B cell (primary cell): Measurements from ENCODE around the gene TCF7L2. TPM values are rescaled to one million over a fixed set of nuclear protein-coding genes. Genes with fewer than 3 reads are reported as not detected.

Experiments used
- ATAC-seq: fragments of 200-7000 bp; cut with Tn5 transposase; one replicate; pipeline ENCODE4 v1.10.0; 2021; ENCODE audit warnings: low read depth, mild to moderate bottlenecking, moderate number of reproducible peaks, moderate library complexity
- CTCF ChIA-PET: fragments of 350-600 bp; sonication (Branson Sonifier 250); formaldehyde crosslinking; loops from one replicate; lab custom pipeline; 2021; ENCODE audit warnings: antibody characterized with exemption, inconsistent platforms; lab: Charles Lee
- POLR2A ChIA-PET: fragments of 350-600 bp; sonication (Branson Sonifier 250); formaldehyde crosslinking; loops from one replicate; lab custom pipeline; 2021; ENCODE audit warnings: antibody characterized with exemption; lab: Charles Lee
- DNase-seq: peaks from one replicate; pipeline ENCODE4 v3.0.0; 2013
- H2AFZ ChIP-seq: 2 replicates; pipeline ENCODE4 v1.6.1; 2012; ENCODE audit warnings: mild to moderate bottlenecking, low read depth, low read length; ENCODE audit not compliant: insufficient read depth, poor library complexity, severe bottlenecking
- H3K27ac ChIP-seq, 2 donors: 1 replicate in 1 of 2; 2 replicates in 1 of 2; pipeline ENCODE4 v1.5.1; 2012 to 2013; ENCODE audit warnings: low read length in 2 of 2, mild to moderate bottlenecking in 2 of 2, moderate library complexity in 1 of 2
- H3K27me3 ChIP-seq, 4 experiments: fragments of 200-600 bp in 1 of 4; sonication (generic) in 1 of 4; replicated peaks in 1 of 4; 1 replicate in 2 of 4; 2 replicates in 2 of 4; pipeline versions ENCODE4 v1.6.1 to v1.7.0; 2013 to 2016; ENCODE audit warnings: low read length in 3 of 4, mild to moderate bottlenecking in 2 of 4, mixed read lengths in 1 of 4, moderate library complexity in 1 of 4; ENCODE audit not compliant: insufficient read depth in 4 of 4, control insufficient read depth in 3 of 4; ENCODE audit errors: control extremely low read depth in 1 of 4
- H3K36me3 ChIP-seq, 2 experiments: replicated peaks in 1 of 2; 1 replicate in 1 of 2; 2 replicates in 1 of 2; pipeline versions ENCODE4 v1.6.1 to v1.7.1; 2013; ENCODE audit warnings: low read length in 1 of 2; ENCODE audit not compliant: insufficient read depth in 2 of 2, control insufficient read depth in 1 of 2; ENCODE audit errors: control extremely low read depth in 1 of 2, extremely low read depth in 1 of 2
- H3K4me1 ChIP-seq, 2 donors: fragments of 200-600 bp in 1 of 2; sonication (generic) in 1 of 2; 1 replicate in 1 of 2; 2 replicates in 1 of 2; pipeline versions ENCODE4 v1.5.1 to v1.6.1; 2013 to 2017; ENCODE audit warnings: low read length in 2 of 2; ENCODE audit not compliant: control insufficient read depth in 2 of 2, insufficient read depth in 2 of 2
- H3K4me2 ChIP-seq: replicated peaks from 2 replicates; pipeline ENCODE3; 2012; ENCODE audit warnings: mild to moderate bottlenecking, low read depth, low read length; ENCODE audit not compliant: poor library complexity, severe bottlenecking
- H3K4me3 ChIP-seq, 5 experiments: fragments of 200-600 bp in 1 of 5; sonication (generic) in 1 of 5; 1 replicate in 3 of 5; 2 replicates in 2 of 5; pipeline versions ENCODE4 v1.5.1 to v1.7.0; 2011 to 2016; ENCODE audit warnings: low read length in 4 of 5, mild to moderate bottlenecking in 4 of 5, low read depth in 2 of 5, control low read depth in 1 of 5, moderate library complexity in 1 of 5; ENCODE audit not compliant: insufficient read depth in 1 of 5; ENCODE audit errors: control extremely low read depth in 1 of 5, extremely low read depth in 1 of 5
- H3K79me2 ChIP-seq: fragments of 200-600 bp; sonication (generic); one replicate; pipeline ENCODE4 v1.6.0; 2016; ENCODE audit warnings: low read length; ENCODE audit not compliant: control insufficient read depth, insufficient read depth
- H3K9ac ChIP-seq: fragments of 200-600 bp; sonication (generic); 2 replicates; pipeline ENCODE4 v1.6.1; 2017; ENCODE audit warnings: mild to moderate bottlenecking, low read length, moderate library complexity
- H3K9me3 ChIP-seq, 3 donors: one replicate each; pipeline versions ENCODE4 v1.6.1 to v1.7.1; 2013; ENCODE audit warnings: low read length in 2 of 3; ENCODE audit not compliant: control insufficient read depth in 2 of 3, insufficient read depth in 1 of 3; ENCODE audit errors: control extremely low read depth in 1 of 3
- H4K20me1 ChIP-seq: 2 replicates; pipeline ENCODE4 v1.6.0; 2012; ENCODE audit warnings: mild to moderate bottlenecking, low read length; ENCODE audit not compliant: insufficient read depth, control insufficient read depth, poor library complexity, severe bottlenecking
- H3K27ac Mint-ChIP-seq: one replicate; pipeline ENCODE4 v1.8.0; 2021; ENCODE audit warnings: mixed read lengths
- H3K27me3 Mint-ChIP-seq: one replicate; pipeline ENCODE4 v1.8.0; 2021; ENCODE audit warnings: mixed read lengths
- H3K4me1 Mint-ChIP-seq: one replicate; pipeline ENCODE4 v1.8.0; 2021; ENCODE audit warnings: mixed read lengths
- H3K4me3 Mint-ChIP-seq: one replicate; pipeline ENCODE4 v1.8.0; 2021; ENCODE audit warnings: mixed read lengths
- H3K9me3 Mint-ChIP-seq: one replicate; pipeline ENCODE4 v1.8.0; 2022; ENCODE audit warnings: mixed read lengths; ENCODE audit not compliant: insufficient read depth
- EZH2 ChIP-seq: IDR thresholded peaks from 2 replicates; pipeline ENCODE4 v1.6.1; 2012; ENCODE audit warnings: borderline replicate concordance, low read depth, mild to moderate bottlenecking, moderate library complexity, low read length; ENCODE audit not compliant: insufficient read depth, poor library complexity, severe bottlenecking
- WGBS: methylation state at CpG from one replicate; pipeline ENCODE4 v1.1.5; 2013; ENCODE audit warnings: missing lambda C conversion rate; ENCODE audit not compliant: insufficient coverage; 5-methylcytosine and 5-hydroxymethylcytosine counted together
- intact Hi-C: fragments of 100-400 bp; cut with micrococcal nuclease; formaldehyde crosslinking; loops from one replicate; pipeline ENCODE4 v1.10.0; 2022
- polyA plus RNA-seq: library from polyadenylated mRNA; depleted of rRNA; stranded (reverse); fragments of >200 nt; gene quantifications from 2 replicates; pipeline ENCODE4 v1.2.3, GENCODE V29; 2012
- total RNA-seq, 2 donors: library from RNA; stranded (reverse); fragments of 120-200 nt in 1 of 2; gene quantifications; 1 replicate in 1 of 2; 2 replicates in 1 of 2; pipeline versions ENCODE4 v1.2.3 to v1.2.4, GENCODE V29; 2013 to 2022
- TF ChIP-seq, protein P1 (sequence below): fragments of 200-600 bp; IDR thresholded peaks from one replicate; pipeline ENCODE4 v1.8.0; 2022; ENCODE audit warnings: antibody characterized with exemption, mild to moderate bottlenecking

Gene TCF7L2
- total and polyA plus RNA-seq, 2 donors (not counting 1 experiment from before 2014, with no cell fraction given) = 0.48 to 1.1 TPM

DNA sequence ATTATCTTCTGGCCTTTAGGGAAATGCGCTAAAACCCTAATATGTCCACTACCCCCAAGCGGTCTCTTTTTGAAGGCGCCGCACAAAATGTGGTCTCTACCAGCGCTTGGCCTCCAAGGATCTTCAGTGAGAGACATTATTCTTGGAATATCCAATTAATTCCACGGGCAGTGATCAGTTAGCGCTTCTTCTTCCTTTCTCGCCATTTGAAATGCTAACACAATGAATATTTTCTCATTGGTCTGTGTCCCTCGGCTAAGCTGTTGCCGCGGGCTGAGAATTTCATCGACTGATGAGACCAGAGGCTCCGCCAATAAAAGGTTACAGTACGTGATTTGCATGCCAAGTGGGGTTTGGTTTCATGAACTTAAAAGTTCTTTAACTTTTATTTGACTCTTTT lies 169.8 kb downstream of the TCF7L2 start:
- Histone ChIP-seq H2AFZ (no peak overlapping the region), H3K4me1 (no peaks in the 10 kb centered on the region), H3K27me3 (peaks cover 0 to 7% (median 0%) of the 10 kb centered on the region in 4 experiments), H3K9ac (no peak overlapping the region), H3K9me3 (no peaks in the 10 kb centered on the region), H3K27ac (no peak overlapping the region), H3K79me2 (no peaks in the 10 kb centered on the region), H3K36me3 (no peaks in the 10 kb centered on the region), H3K4me2 (no peak overlapping the region), H3K4me3 (no peak overlapping the region), H4K20me1 (no peaks in the 10 kb centered on the region)
- ATAC-seq (no peak), DNase-seq (no peak)
- TF ChIP-seq, protein P1, sequence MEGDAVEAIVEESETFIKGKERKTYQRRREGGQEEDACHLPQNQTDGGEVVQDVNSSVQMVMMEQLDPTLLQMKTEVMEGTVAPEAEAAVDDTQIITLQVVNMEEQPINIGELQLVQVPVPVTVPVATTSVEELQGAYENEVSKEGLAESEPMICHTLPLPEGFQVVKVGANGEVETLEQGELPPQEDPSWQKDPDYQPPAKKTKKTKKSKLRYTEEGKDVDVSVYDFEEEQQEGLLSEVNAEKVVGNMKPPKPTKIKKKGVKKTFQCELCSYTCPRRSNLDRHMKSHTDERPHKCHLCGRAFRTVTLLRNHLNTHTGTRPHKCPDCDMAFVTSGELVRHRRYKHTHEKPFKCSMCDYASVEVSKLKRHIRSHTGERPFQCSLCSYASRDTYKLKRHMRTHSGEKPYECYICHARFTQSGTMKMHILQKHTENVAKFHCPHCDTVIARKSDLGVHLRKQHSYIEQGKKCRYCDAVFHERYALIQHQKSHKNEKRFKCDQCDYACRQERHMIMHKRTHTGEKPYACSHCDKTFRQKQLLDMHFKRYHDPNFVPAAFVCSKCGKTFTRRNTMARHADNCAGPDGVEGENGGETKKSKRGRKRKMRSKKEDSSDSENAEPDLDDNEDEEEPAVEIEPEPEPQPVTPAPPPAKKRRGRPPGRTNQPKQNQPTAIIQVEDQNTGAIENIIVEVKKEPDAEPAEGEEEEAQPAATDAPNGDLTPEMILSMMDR = no peak
- TF ChIP-seq EZH2 = no peak
- Mint-ChIP-seq H3K9me3 (no peaks in the 10 kb centered on the region), H3K27me3 (peaks cover 23% of the 10 kb centered on the region), H3K4me1 (no peaks in the 10 kb centered on the region), H3K4me3 (no peak overlapping the region), H3K27ac (no peak overlapping the region)
- ChIA-PET POLR2A (no interaction called here), CTCF (no interaction called here)
- intact Hi-C loops = no loop called here
- WGBS = 100% methylated on average over 5 of the region's 14 CpGs

DNA sequence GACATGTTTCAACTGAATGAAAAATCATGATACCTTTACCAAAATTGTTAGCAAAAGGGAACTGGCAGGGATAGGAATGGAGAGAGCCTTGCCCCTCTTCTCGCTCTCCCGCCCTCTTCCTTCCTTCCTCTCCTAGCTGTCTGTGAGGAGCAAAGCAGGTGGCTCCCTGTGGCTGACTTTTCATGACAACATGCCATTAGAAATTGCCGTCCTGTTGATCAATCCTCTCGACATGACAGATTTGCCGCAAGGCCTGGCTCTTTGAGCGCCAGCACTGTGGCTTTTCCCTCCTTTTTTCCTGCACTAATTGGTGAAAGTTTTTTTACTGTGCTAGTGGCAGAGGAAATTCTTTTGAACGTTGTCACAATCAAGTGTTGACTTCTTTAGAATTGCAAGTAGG lies 171.1 kb downstream of the TCF7L2 start:
- Mint-ChIP-seq H3K27me3 (peaks cover 32% of the 10 kb centered on the region), H3K4me1 (no peaks in the 10 kb centered on the region), H3K27ac (no peak overlapping the region), H3K4me3 (no peak overlapping the region), H3K9me3 (no peaks in the 10 kb centered on the region)
- H3K27ac ChIP-seq = no peak overlapping the region
- ChIA-PET POLR2A (no interaction called here), CTCF (no interaction called here)
- H3K27me3 ChIP-seq = peaks cover 0 to 9% (median 4%) of the 10 kb centered on the region in 4 experiments
- no peak for ATAC-seq
- H3K36me3 ChIP-seq = no peaks in the 10 kb centered on the region
- H3K4me3 ChIP-seq = no peak overlapping the region
- H3K79me2 ChIP-seq = no peaks in the 10 kb centered on the region
- no peaks in the 10 kb centered on the region for H4K20me1 ChIP-seq
- intact Hi-C loops = no loop called here
- H2AFZ ChIP-seq = no peak overlapping the region
- no peaks in the 10 kb centered on the region for H3K9me3 ChIP-seq
- TF ChIP-seq EZH2 = no peak
- TF ChIP-seq, protein P1 = no peak
- DNase-seq = no peak
- H3K4me1 ChIP-seq = peaks cover 0 to under 1% of the 10 kb centered on the region in 2 donors
- H3K4me2 ChIP-seq = no peak overlapping the region
- H3K9ac ChIP-seq = no peak overlapping the region
- WGBS = 57% methylated on average over 5 of the region's 7 CpGs
